GM19043 (cell line): ENCODE measurements around the gene GLRA1.

Source experiments
- ATAC-seq: cut with Tn5 transposase; IDR thresholded peaks from one replicate; pipeline ENCODE4 v1.9.1; 2021; ENCODE audit warnings: low read depth; ENCODE audit not compliant: unreplicated experiment

Gene GLRA1

DNA sequence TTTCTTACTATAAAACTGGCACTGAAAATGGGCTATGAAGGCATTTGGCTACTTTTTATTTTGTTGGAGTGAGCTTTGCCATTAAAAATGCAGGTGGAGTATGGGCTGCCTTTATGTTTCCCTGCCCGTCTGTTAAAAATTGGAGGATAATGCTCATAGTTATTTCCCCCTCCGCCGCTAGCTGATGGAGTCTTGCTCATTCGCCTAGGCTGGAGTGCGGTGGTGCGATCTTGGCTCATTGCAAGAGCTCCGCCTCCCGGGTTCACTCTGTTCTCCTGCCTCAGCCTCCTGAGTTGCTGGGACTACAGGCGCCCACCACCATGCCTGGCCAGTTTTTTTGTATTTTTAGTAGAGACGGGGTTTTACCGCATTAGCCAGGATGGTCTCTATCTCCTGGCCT, 144.3 kb downstream of the GLRA1 start:
- ATAC-seq, result no peak

DNA sequence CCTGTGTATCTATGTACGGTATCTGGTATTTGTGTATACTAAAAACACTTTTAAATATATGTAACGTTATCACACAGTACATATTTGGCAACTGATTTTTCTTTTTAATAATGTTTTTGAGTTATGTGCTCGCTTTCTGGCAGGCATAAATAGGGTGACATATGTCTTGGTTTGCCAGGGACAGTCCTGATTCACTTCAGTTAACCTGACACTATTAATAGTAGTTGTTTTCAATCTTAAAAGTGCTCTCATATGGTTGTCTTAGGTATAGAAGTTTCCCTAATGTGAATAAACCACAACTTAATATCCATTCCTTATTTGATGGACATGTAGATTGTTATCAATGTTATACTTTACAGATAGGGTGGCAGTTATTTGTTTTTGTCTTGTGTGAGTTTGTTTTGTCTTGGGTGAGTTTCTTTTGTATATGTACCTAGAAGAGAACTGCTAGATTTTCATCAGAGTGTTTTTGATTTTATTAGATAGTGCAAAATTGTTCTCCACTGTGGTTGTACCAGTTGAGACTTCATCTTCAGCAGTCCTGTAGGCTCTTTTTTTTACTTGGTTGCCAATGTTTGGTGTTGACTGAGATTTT, 145.0 kb downstream of the GLRA1 start:
- ATAC-seq, result no peak

DNA sequence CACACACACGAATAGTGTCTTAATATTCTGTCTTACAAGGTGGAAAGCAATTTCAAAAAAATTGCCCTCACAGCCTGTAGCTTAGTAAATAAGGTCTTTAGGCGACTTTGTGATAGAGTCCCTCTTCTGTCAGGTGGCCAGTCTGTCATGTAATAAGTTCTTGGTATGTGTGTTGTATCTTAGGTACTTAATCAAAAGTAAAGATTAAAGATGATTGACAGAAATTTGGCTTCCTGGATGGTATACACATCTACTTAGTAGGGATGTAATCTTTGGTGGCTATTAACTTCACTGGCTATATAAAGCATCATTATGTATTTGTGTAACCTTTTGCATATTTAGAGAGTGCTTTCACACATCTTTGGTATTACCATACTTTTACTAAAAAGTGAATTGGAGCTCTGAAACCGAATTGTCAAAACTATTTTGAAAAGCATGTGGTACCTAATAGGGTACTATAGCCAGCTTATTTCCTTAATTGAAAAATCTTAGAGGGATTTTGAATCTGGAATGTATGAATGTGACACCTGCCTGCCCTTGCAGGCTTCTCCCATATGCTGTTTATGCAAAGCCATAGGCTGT, 149.5 kb downstream of the GLRA1 start:
- no peak for ATAC-seq

DNA sequence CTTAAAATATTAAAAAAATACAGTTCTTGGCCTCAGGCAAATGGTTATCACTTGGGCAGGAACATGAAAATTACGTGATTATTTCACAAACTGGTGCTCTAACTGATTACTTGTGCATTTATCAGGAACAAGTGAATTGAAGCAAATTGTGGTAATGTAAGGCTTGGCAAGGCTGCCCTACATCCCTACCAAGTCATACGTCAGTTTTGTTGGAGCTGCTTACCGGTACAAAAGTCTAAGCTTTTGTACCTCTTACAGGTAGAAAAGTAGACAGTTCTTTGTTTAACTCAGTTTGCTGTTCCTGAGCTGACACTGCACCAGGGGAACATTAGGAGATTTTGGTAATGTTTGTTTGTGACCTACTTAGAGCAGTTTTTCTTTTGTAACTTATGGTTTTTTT, 150.7 kb downstream of the GLRA1 start:
- ATAC-seq, result no peak

DNA sequence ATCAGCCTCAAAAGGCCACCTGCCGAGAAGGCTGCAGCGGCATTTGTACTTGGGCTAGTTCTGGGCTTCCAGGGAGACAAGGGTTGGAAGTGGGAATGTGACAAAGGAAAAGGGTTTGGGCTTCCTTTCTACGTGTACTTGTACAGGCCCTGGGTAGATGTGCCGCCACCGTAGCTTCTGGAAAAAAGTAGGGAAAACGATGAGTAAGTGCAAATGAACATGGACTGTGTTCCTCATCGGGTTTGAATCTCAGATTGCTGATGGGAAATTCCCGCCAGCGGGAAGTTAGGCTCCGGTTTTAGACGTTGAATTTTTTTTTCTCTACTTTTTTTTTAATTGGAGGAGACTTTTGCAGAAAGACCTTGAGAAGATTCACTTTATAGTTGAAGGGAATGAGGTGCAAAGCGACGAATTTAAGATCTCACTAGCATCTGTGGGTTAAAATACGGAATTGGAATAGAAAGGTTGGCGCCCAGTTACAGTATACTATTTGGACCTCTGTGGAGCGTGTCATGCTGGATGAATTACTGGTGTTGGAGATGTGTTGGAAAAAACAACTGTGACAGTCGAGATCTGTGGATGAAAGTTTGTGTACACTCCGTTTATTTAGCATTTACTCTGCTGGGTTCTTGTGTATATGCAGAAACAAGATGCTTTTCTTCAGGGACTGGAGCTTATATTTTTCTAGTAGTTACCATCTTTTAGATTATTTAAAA, 151.6 kb downstream of the GLRA1 start:
- no peak for ATAC-seq
